ENCODE measurements around the gene UCP1. TPM values are rescaled to one million over a fixed set of nuclear protein-coding genes. Genes with fewer than 3 reads are reported as not detected.

UCP1 gene
- total RNA-seq, 4 donors from 2014 or later, result not detected

DNA sequence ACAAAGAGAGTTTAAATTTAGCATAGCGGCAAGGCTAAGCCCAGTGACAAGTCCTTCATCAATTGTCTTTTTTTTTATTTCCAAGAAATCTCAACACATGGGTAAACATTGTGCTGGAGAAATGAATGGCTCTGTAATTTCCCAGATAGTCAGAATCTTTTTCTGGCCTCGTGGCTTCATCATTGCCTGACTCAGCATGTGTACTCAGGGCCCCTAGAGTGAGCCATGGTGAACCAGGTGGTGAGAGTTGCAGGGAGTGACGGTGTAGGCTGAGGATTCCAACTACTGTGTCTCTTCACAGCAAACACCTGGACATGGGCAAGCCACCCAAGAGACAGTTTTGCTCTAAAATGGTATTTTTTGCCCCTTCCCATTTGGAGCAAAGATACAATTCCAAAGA, 43.1 kb upstream of the UCP1 start:
- no peak overlapping the region for H3K27ac ChIP-seq
- H3K27me3 ChIP-seq, result no peaks in the 10 kb centered on the region
- WGBS, 2 donors (ENCODE audit: low coverage in 1 of 2), result 62 to 77% methylated on average over 2 to 3 of the region's 3 CpGs
- intact Hi-C loops (cut with DNase I; ENCODE audit: low total_unique reads), result loop anchor here (5.0 kb wide), 1 partner anchor 1780 kb away; no protein-coding TSS in a partner anchor
- H3K4me3 ChIP-seq, result no peak overlapping the region
- no peaks in the 10 kb centered on the region for H3K9me3 ChIP-seq
- TF ChIP-seq POLR2A (IDR thresholded peaks at IDR 0.05) (no peak), POLR2AphosphoS5 (IDR thresholded peaks at IDR 0.05) (no peak), EP300 (IDR thresholded peaks at IDR 0.05; ENCODE audit: low read depth) (no peak)
- TF ChIP-seq, protein P1, sequence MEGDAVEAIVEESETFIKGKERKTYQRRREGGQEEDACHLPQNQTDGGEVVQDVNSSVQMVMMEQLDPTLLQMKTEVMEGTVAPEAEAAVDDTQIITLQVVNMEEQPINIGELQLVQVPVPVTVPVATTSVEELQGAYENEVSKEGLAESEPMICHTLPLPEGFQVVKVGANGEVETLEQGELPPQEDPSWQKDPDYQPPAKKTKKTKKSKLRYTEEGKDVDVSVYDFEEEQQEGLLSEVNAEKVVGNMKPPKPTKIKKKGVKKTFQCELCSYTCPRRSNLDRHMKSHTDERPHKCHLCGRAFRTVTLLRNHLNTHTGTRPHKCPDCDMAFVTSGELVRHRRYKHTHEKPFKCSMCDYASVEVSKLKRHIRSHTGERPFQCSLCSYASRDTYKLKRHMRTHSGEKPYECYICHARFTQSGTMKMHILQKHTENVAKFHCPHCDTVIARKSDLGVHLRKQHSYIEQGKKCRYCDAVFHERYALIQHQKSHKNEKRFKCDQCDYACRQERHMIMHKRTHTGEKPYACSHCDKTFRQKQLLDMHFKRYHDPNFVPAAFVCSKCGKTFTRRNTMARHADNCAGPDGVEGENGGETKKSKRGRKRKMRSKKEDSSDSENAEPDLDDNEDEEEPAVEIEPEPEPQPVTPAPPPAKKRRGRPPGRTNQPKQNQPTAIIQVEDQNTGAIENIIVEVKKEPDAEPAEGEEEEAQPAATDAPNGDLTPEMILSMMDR (IDR thresholded peaks at IDR 0.05), result no peak
- DNase-seq, result no peak
- H3K4me1 ChIP-seq, result peaks cover 0 to 3% (median 0%) of the 10 kb centered on the region in 4 donors
- H3K36me3 ChIP-seq, result no peaks in the 10 kb centered on the region
- in situ Hi-C loops (cut with MboI; ENCODE audit: low pct_ligation_motif_present in 1 of 4, low pct_unique_long_range_greater_than_20kb in 1 of 4, low sequenced_read_pairs in 3 of 4), result no loop called here

DNA sequence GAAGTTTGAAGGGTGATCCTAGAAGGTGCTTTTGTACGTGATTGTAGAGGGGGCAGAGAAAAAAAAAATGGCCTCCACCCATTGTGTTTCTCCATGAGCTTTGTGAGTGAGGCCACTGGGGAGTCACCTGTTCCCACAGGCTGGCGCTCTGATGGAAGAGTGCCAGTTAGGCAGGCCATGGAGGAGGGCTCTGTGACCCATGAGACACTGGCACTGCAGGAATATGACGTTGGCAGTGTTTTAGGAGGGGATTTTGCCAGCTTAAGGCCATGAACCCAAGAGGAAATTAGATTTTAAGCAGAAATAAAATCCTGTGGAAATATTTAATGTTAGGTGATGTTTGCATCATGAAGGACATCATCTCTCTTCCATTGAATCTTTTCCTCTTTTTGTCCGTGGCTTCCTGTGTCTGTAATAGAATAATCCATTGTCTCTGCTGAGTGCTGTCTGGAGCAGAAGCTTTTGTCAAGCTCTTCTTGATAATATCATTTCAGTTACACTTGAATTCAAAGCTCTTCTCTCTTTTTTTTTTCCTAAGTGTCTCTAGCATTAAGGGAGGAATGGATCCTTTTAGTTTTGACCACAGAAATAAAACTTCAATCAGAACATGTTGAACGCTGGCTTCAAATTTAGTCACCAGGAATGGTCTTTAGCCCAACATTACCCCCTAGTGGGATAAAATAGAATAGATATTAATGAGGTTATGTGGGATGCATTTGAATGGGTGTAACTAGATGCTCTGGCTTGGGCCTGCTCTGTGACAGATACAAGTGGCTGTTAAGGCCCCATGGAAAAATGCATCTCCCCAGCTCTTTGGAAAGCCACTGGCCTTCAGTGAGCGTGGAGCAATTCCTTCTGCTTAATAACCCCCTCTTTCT, 41.0 kb upstream of the UCP1 start:
- in situ Hi-C loops (cut with MboI; ENCODE audit: low pct_ligation_motif_present in 1 of 4, low pct_unique_long_range_greater_than_20kb in 1 of 4, low sequenced_read_pairs in 3 of 4) (loop anchor here in 1 of 4 donors (10.0 kb wide), 1 partner anchor 245 kb away; no protein-coding TSS in a partner anchor), intact Hi-C loops (cut with DNase I; ENCODE audit: low total_unique reads) (loop anchor here (5.0 kb wide), 1 partner anchor 1777 kb away; no protein-coding TSS in a partner anchor)
- peaks cover 0 to 3% (median 0%) of the 10 kb centered on the region in 4 donors for H3K4me1 ChIP-seq
- H3K27ac ChIP-seq, result no peak overlapping the region
- no peak overlapping the region for H3K4me3 ChIP-seq
- no peak for DNase-seq
- TF ChIP-seq, protein P1 (IDR thresholded peaks at IDR 0.05), result peak in 4 of 5 experiments; percentile 31 to 49 (median 38)
- TF ChIP-seq POLR2A (IDR thresholded peaks at IDR 0.05), result no peak
- TF ChIP-seq POLR2AphosphoS5 (IDR thresholded peaks at IDR 0.05), result no peak
- no peaks in the 10 kb centered on the region for H3K9me3 ChIP-seq
- 31 to 34% methylated on average over 3 to 6 of the region's 6 CpGs for WGBS, 2 donors (ENCODE audit: low coverage in 1 of 2)
- H3K27me3 ChIP-seq, result no peaks in the 10 kb centered on the region
- H3K36me3 ChIP-seq, result no peaks in the 10 kb centered on the region

DNA sequence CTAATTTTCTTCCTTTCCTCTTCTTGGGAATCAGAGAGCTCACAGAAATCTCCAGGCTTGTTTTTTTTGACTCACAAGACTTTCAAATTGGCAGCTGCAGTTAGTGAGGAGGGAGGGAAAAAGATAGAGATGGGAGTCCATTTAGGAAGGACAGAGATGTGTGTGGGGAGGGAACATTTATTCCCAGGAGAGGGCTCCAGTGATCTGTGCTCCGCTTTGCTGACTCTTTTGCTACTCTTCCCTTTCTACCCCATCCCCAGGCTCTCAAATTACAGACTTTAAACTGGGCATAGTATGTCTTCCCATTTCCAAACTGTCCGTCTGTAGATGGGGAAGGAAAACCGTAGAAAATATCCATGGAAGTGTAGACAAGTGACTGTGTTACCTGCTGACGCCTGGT, 39.1 kb upstream of the UCP1 start:
- Histone ChIP-seq H3K9me3 (no peaks in the 10 kb centered on the region), H3K4me3 (no peak overlapping the region), H3K36me3 (no peaks in the 10 kb centered on the region), H3K27me3 (no peaks in the 10 kb centered on the region), H3K27ac (no peak overlapping the region), H3K4me1 (peaks cover 0 to 3% (median 0%) of the 10 kb centered on the region in 4 donors)
- WGBS, 2 donors (ENCODE audit: low coverage in 1 of 2), result 90 to 100% methylated on average over 1 to 4 of the region's 4 CpGs
- in situ Hi-C loops (cut with MboI; ENCODE audit: low pct_ligation_motif_present in 1 of 4, low pct_unique_long_range_greater_than_20kb in 1 of 4, low sequenced_read_pairs in 3 of 4), result loop anchor here in 1 of 4 donors (10.0 kb wide), 1 partner anchor 247 kb away; no protein-coding TSS in a partner anchor
- no peak for DNase-seq
- intact Hi-C loops (cut with DNase I; ENCODE audit: low total_unique reads), result no loop called here
- no peak for TF ChIP-seq EP300 (IDR thresholded peaks at IDR 0.05; ENCODE audit: low read depth)
- TF ChIP-seq POLR2AphosphoS5 (IDR thresholded peaks at IDR 0.05), result no peak
- no peak for TF ChIP-seq POLR2A (IDR thresholded peaks at IDR 0.05)
- TF ChIP-seq, protein P1 (IDR thresholded peaks at IDR 0.05), result no peak

DNA sequence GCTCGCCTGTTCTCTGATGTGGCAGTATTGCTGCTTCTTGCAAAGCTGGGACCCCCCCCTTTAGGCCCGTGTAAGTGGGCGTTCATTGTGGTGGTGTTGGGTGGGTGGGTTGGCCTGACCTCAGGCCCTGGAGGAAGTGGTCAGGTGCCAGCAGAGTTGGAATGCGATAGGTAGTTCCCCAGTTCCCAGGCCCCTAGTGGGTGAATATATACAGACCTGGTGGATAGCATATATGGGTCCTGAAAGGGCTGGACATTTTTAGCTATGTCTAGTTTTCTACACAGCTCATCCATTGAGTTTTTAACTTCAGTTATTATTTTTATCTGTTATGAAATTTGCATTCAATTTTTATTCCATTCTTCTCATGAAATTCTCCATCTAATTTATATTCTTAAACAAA, 35.8 kb upstream of the UCP1 start:
- no peak for DNase-seq
- Histone ChIP-seq H3K4me1 (no peaks in the 10 kb centered on the region), H3K4me3 (no peak overlapping the region), H3K36me3 (no peaks in the 10 kb centered on the region), H3K27me3 (no peaks in the 10 kb centered on the region), H3K27ac (no peak overlapping the region), H3K9me3 (no peaks in the 10 kb centered on the region)
- no peak for TF ChIP-seq EP300 (IDR thresholded peaks at IDR 0.05; ENCODE audit: low read depth)
- TF ChIP-seq POLR2A (IDR thresholded peaks at IDR 0.05), result no peak
- no peak for TF ChIP-seq POLR2AphosphoS5 (IDR thresholded peaks at IDR 0.05)
- TF ChIP-seq, protein P1 (IDR thresholded peaks at IDR 0.05), result no peak
- in situ Hi-C loops (cut with MboI; ENCODE audit: low pct_ligation_motif_present in 1 of 4, low pct_unique_long_range_greater_than_20kb in 1 of 4, low sequenced_read_pairs in 3 of 4) (loop anchor here in 1 of 4 donors (10.0 kb wide), 1 partner anchor 250 kb away; no protein-coding TSS in a partner anchor), intact Hi-C loops (cut with DNase I; ENCODE audit: low total_unique reads) (loop anchor here (5.0 kb wide), 1 partner anchor 1973 kb away; no protein-coding TSS in a partner anchor)
- WGBS, 2 donors (ENCODE audit: low coverage in 1 of 2), result 91 to 100% methylated on average over 2 to 4 of the region's 4 CpGs

Data from transverse colon (tissue), 4 donors.